ENCODE results near the gene FIS1.

The FIS1 gene

DNA sequence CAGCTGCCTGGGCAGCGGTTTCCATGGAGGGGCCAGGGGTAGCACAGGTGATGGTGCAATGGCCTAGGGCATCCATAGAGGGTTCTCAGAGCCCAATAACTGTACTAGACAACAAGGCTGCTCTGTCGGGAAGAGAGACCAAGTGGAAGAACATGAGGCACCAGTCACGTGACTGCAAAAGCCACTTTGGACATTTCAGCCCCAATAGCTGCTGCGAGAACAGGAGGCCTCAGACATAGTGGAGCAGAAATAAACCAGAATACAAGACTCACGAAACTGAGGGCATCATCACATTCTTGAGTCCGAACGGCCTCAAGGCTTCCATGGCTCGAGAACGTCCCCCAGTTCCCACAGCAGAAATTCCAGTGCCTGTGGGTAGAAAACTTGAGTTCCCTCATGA lies 32.3 kb upstream of the FIS1 start:
- no peak overlapping the region for H2BK5ac ChIP-seq (ENCODE audit: low read depth, low read length, poor library complexity)
- peaks cover 4 to 6% of the 10 kb centered on the region in 2 experiments for H3K4me1 ChIP-seq (ENCODE audit: control insufficient read depth in 1 of 2, insufficient read depth in 2 of 2, low read length in 2 of 2)
- no peak overlapping the region for H2AK5ac ChIP-seq (ENCODE audit: low read length)
- H3K27ac ChIP-seq (ENCODE audit: low read depth, low read length): no peak overlapping the region
- no peaks in the 10 kb centered on the region for H3K36me3 ChIP-seq (ENCODE audit: control insufficient read depth in 1 of 2, insufficient read depth in 2 of 2, low read length in 2 of 2)
- no peaks in the 10 kb centered on the region for H3K27me3 ChIP-seq (ENCODE audit: insufficient read depth, low read length)
- no peak overlapping the region for H2BK120ac ChIP-seq (ENCODE audit: insufficient read depth, low read length, poor library complexity)
- no peak overlapping the region for H3K23ac ChIP-seq (ENCODE audit: low read length)
- H3K9ac ChIP-seq (ENCODE audit: low read length): no peak overlapping the region
- no peak overlapping the region for H2BK12ac ChIP-seq (ENCODE audit: low read length)
- no peak overlapping the region for H3K18ac ChIP-seq (ENCODE audit: low read length)
- H4K91ac ChIP-seq (ENCODE audit: low read depth, low read length): no peak overlapping the region
- no peak overlapping the region for H2AFZ ChIP-seq (ENCODE audit: insufficient read depth, low read length, poor library complexity)
- H3K79me1 ChIP-seq (ENCODE audit: low read length): no peaks in the 10 kb centered on the region
- no peak overlapping the region for H3K14ac ChIP-seq (ENCODE audit: low read length)
- DNase-seq: no peak
- no peak overlapping the region for H3K4me3 ChIP-seq (ENCODE audit: low read depth, low read length)
- no peak overlapping the region for H4K8ac ChIP-seq (ENCODE audit: low read depth, low read length)
- no peak overlapping the region for H3K4me2 ChIP-seq (ENCODE audit: low read length)
- H3K9me3 ChIP-seq (ENCODE audit: insufficient read depth, low read depth, low read length): no peaks in the 10 kb centered on the region
- H3K4ac ChIP-seq (ENCODE audit: low read depth, low read length): no peak overlapping the region
- WGBS (ENCODE audit: extremely low coverage, insufficient coverage, insufficient read length): no CpG with 5 or more reads among the region's 9 CpGs
- no peak overlapping the region for H4K12ac ChIP-seq (ENCODE audit: low read depth, low read length)
- H3K79me2 ChIP-seq (ENCODE audit: control insufficient read depth, insufficient read depth, low read length, poor library complexity): no peaks in the 10 kb centered on the region

DNA sequence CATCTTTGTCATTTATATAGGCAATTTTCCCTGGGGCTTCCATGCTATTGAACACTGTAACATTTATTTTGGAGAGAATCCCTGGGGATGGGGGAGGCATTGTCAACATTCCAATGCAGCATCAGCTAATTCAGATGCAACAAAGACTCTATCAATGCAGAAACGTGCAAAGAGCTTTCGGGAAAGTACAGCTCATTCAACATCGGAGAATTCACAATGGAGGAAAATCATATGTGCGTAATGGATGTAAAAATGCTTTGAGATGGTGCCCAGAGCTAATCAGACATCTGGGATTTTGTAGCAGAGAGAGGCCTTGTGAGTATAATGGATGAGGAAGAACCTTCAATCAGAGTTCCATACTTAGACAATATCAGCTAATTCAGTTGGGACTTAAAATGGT lies 28.3 kb upstream of the FIS1 start:
- WGBS (ENCODE audit: extremely low coverage, insufficient coverage, insufficient read length): no CpG with 5 or more reads among the region's 4 CpGs
- H2BK120ac ChIP-seq (ENCODE audit: insufficient read depth, low read length, poor library complexity): no peak overlapping the region
- H4K8ac ChIP-seq (ENCODE audit: low read depth, low read length): no peak overlapping the region
- no peaks in the 10 kb centered on the region for H3K79me1 ChIP-seq (ENCODE audit: low read length)
- H2AK5ac ChIP-seq (ENCODE audit: low read length): no peak overlapping the region
- no peak overlapping the region for H2AFZ ChIP-seq (ENCODE audit: insufficient read depth, low read length, poor library complexity)
- no peak overlapping the region for H3K4me2 ChIP-seq (ENCODE audit: low read length)
- H4K12ac ChIP-seq (ENCODE audit: low read depth, low read length): no peak overlapping the region
- no peak overlapping the region for H3K27ac ChIP-seq (ENCODE audit: low read depth, low read length)
- H3K9ac ChIP-seq (ENCODE audit: low read length): no peak overlapping the region
- no peaks in the 10 kb centered on the region for H3K79me2 ChIP-seq (ENCODE audit: control insufficient read depth, insufficient read depth, low read length, poor library complexity)
- H3K18ac ChIP-seq (ENCODE audit: low read length): no peak overlapping the region
- H2BK5ac ChIP-seq (ENCODE audit: low read depth, low read length, poor library complexity): no peak overlapping the region
- no peaks in the 10 kb centered on the region for H3K27me3 ChIP-seq (ENCODE audit: insufficient read depth, low read length)
- H2BK12ac ChIP-seq (ENCODE audit: low read length): no peak overlapping the region
- H3K4me1 ChIP-seq (ENCODE audit: control insufficient read depth in 1 of 2, insufficient read depth in 2 of 2, low read length in 2 of 2): peaks cover 4 to 6% of the 10 kb centered on the region in 2 experiments
- no peak overlapping the region for H3K23ac ChIP-seq (ENCODE audit: low read length)
- H3K4ac ChIP-seq (ENCODE audit: low read depth, low read length): no peak overlapping the region
- H4K91ac ChIP-seq (ENCODE audit: low read depth, low read length): no peak overlapping the region
- H3K9me3 ChIP-seq (ENCODE audit: insufficient read depth, low read depth, low read length): no peaks in the 10 kb centered on the region
- DNase-seq: no peak
- no peak overlapping the region for H3K14ac ChIP-seq (ENCODE audit: low read length)
- H3K4me3 ChIP-seq (ENCODE audit: low read depth, low read length): no peak overlapping the region
- H3K36me3 ChIP-seq (ENCODE audit: control insufficient read depth in 1 of 2, insufficient read depth in 2 of 2, low read length in 2 of 2): no peaks in the 10 kb centered on the region

DNA sequence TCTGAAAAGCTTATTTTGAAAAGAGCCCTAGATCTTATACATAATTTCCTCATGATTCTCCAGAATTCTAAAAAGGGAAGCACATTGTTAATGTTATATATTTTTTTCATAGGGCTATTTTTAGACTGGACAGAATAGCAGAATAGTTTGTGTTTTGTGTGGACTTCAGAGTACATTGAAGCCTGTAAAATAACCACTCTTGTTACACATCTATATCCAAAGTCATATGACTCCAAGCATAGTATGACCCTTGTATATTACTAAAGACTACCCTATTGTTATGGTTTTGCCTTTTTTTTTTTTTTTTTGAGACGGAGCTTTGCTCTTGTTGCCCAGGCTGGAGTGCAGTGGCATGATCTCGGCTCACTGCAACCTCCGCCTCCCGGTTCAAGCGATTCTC lies 26.1 kb upstream of the FIS1 start:
- DNase-seq: no peak
- Histone ChIP-seq H4K8ac (ENCODE audit: low read depth, low read length) (no peak overlapping the region), H3K23ac (ENCODE audit: low read length) (no peak overlapping the region), H3K9ac (ENCODE audit: low read length) (no peak overlapping the region), H3K18ac (ENCODE audit: low read length) (no peak overlapping the region), H3K4me3 (ENCODE audit: low read depth, low read length) (no peak overlapping the region), H3K79me2 (ENCODE audit: control insufficient read depth, insufficient read depth, low read length, poor library complexity) (no peaks in the 10 kb centered on the region), H2BK120ac (ENCODE audit: insufficient read depth, low read length, poor library complexity) (no peak overlapping the region), H3K4ac (ENCODE audit: low read depth, low read length) (no peak overlapping the region), H3K9me3 (ENCODE audit: insufficient read depth, low read depth, low read length) (no peaks in the 10 kb centered on the region), H2AFZ (ENCODE audit: insufficient read depth, low read length, poor library complexity) (no peak overlapping the region), H3K27me3 (ENCODE audit: insufficient read depth, low read length) (no peaks in the 10 kb centered on the region), H3K4me1 (ENCODE audit: control insufficient read depth in 1 of 2, insufficient read depth in 2 of 2, low read length in 2 of 2) (no peaks in the 10 kb centered on the region), H2BK5ac (ENCODE audit: low read depth, low read length, poor library complexity) (no peak overlapping the region), H2AK5ac (ENCODE audit: low read length) (no peak overlapping the region), H2BK12ac (ENCODE audit: low read length) (no peak overlapping the region), H3K36me3 (ENCODE audit: control insufficient read depth in 1 of 2, insufficient read depth in 2 of 2, low read length in 2 of 2) (no peaks in the 10 kb centered on the region), H4K12ac (ENCODE audit: low read depth, low read length) (no peak overlapping the region), H3K14ac (ENCODE audit: low read length) (no peak overlapping the region), H4K91ac (ENCODE audit: low read depth, low read length) (no peak overlapping the region), H3K79me1 (ENCODE audit: low read length) (no peaks in the 10 kb centered on the region), H3K4me2 (ENCODE audit: low read length) (no peak overlapping the region), H3K27ac (ENCODE audit: low read depth, low read length) (no peak overlapping the region)
- no CpG with 5 or more reads among the region's 5 CpGs for WGBS (ENCODE audit: extremely low coverage, insufficient coverage, insufficient read length)

DNA sequence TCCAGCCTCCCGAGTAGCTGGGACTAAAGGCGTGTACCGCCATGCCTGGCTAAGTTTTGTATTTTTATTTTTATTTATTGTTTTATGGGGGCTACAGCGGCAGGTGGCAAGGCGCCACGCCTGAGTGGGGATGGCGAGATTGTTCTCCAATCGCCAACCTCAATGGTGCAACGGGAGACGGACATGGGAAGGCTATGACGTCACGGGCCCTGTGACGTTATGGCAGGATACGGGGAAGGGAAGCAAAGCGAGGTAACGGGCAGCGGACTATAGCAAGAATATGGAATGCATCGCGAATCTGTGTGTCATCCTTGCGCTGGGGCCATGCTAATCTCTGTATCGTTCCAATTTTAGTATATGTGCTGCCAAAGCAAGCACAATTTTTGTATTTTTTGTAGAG lies 24.8 kb upstream of the FIS1 start:
- H3K18ac ChIP-seq (ENCODE audit: low read length): no peak overlapping the region
- H3K79me2 ChIP-seq (ENCODE audit: control insufficient read depth, insufficient read depth, low read length, poor library complexity): no peaks in the 10 kb centered on the region
- H3K4ac ChIP-seq (ENCODE audit: low read depth, low read length): no peak overlapping the region
- H3K4me3 ChIP-seq (ENCODE audit: low read depth, low read length): no peak overlapping the region
- H3K27ac ChIP-seq (ENCODE audit: low read depth, low read length): no peak overlapping the region
- no peaks in the 10 kb centered on the region for H3K79me1 ChIP-seq (ENCODE audit: low read length)
- H3K27me3 ChIP-seq (ENCODE audit: insufficient read depth, low read length): no peaks in the 10 kb centered on the region
- DNase-seq: no peak
- H2BK120ac ChIP-seq (ENCODE audit: insufficient read depth, low read length, poor library complexity): no peak overlapping the region
- H3K4me2 ChIP-seq (ENCODE audit: low read length): no peak overlapping the region
- H3K14ac ChIP-seq (ENCODE audit: low read length): no peak overlapping the region
- H4K12ac ChIP-seq (ENCODE audit: low read depth, low read length): no peak overlapping the region
- H4K91ac ChIP-seq (ENCODE audit: low read depth, low read length): no peak overlapping the region
- no peak overlapping the region for H2BK12ac ChIP-seq (ENCODE audit: low read length)
- H2AK5ac ChIP-seq (ENCODE audit: low read length): no peak overlapping the region
- H4K8ac ChIP-seq (ENCODE audit: low read depth, low read length): no peak overlapping the region
- H3K9me3 ChIP-seq (ENCODE audit: insufficient read depth, low read depth, low read length): no peaks in the 10 kb centered on the region
- no peaks in the 10 kb centered on the region for H3K36me3 ChIP-seq (ENCODE audit: control insufficient read depth in 1 of 2, insufficient read depth in 2 of 2, low read length in 2 of 2)
- H3K9ac ChIP-seq (ENCODE audit: low read length): no peak overlapping the region
- WGBS (ENCODE audit: extremely low coverage, insufficient coverage, insufficient read length): no CpG with 5 or more reads among the region's 21 CpGs
- H3K23ac ChIP-seq (ENCODE audit: low read length): no peak overlapping the region
- no peak overlapping the region for H2AFZ ChIP-seq (ENCODE audit: insufficient read depth, low read length, poor library complexity)
- H2BK5ac ChIP-seq (ENCODE audit: low read depth, low read length, poor library complexity): no peak overlapping the region
- H3K4me1 ChIP-seq (ENCODE audit: control insufficient read depth in 1 of 2, insufficient read depth in 2 of 2, low read length in 2 of 2): no peaks in the 10 kb centered on the region
